HG03060 (cell line): ENCODE results near the gene ARHGEF18.
A peak's percentile ranks its signal among the peaks of the same experiment; 100 is the strongest.
"Not testable (repeated sequence)": the region's sequence is repeated elsewhere in the genome, so short reads cannot be mapped to it uniquely, and the experiment has no call there.

Experiments used
- ATAC-seq: cut with Tn5 transposase; IDR thresholded peaks from one replicate; pipeline ENCODE4 v1.9.1; 2021; ENCODE audit warnings: low read depth, moderate number of reproducible peaks; ENCODE audit not compliant: unreplicated experiment

Gene ARHGEF18

GRCh38 chr19:7348587-7349230, at the start of gene ARHGEF18:
ARHGEF18 (plus strand) TSS chr19:7348937; CDS start chr19:7362891, 13,954 bp downstream.
- no peak for ATAC-seq

- no peak for ATAC-seq
These were observed 47.2 kb upstream of the ARHGEF18 start for GRCh38 chr19:7301525-7301924.

- no peak for ATAC-seq
These were observed 45.3 kb upstream of the ARHGEF18 start for GRCh38 chr19:7303470-7303869.

- ATAC-seq: no peak
These were observed 44.5 kb upstream of the ARHGEF18 start for GRCh38 chr19:7304200-7304599.

- ATAC-seq: no peak
These were observed 41.0 kb upstream of the ARHGEF18 start for GRCh38 chr19:7307590-7308218.

GRCh38 chr19:7308327-7308726, 40.4 kb upstream of the ARHGEF18 start:
- not testable (repeated sequence) for ATAC-seq

- no peak for ATAC-seq
These were observed 36.8 kb upstream of the ARHGEF18 start for GRCh38 chr19:7311911-7312310.

- no peak for ATAC-seq
These were observed 35.9 kb upstream of the ARHGEF18 start for GRCh38 chr19:7312816-7313215.

GRCh38 chr19:7318176-7318575, 30.6 kb upstream of the ARHGEF18 start:
- no peak for ATAC-seq

- ATAC-seq: no peak
These were observed 22.4 kb upstream of the ARHGEF18 start for GRCh38 chr19:7326105-7326877.

- no peak for ATAC-seq
These were observed 20.9 kb upstream of the ARHGEF18 start for GRCh38 chr19:7327802-7328201.

- ATAC-seq: no peak
These were observed 20.1 kb upstream of the ARHGEF18 start for GRCh38 chr19:7328647-7329046.

GRCh38 chr19:7331446-7331845, 17.3 kb upstream of the ARHGEF18 start:
- ATAC-seq: no peak

GRCh38 chr19:7333198-7334118, 15.3 kb upstream of the ARHGEF18 start:
- no peak for ATAC-seq

- no peak for ATAC-seq
These were observed 12.3 kb upstream of the ARHGEF18 start for GRCh38 chr19:7336321-7336973.

- peak; percentile 46 for ATAC-seq
These were observed 11.2 kb upstream of the ARHGEF18 start for GRCh38 chr19:7337380-7338194.

GRCh38 chr19:7340959-7341837, 7.5 kb upstream of the ARHGEF18 start:
- ATAC-seq: no peak

GRCh38 chr19:7342143-7342542, 6.6 kb upstream of the ARHGEF18 start:
- ATAC-seq: no peak
